B cell (primary cell): ENCODE measurements around the gene KIF2A. TPM values are rescaled to one million over a fixed set of nuclear protein-coding genes. Genes with fewer than 3 reads are reported as not detected.

Experiments
- ATAC-seq: fragments of 200-7000 bp; cut with Tn5 transposase; one replicate; pipeline ENCODE4 v1.10.0; 2021; ENCODE audit warnings: low read depth, mild to moderate bottlenecking, moderate number of reproducible peaks, moderate library complexity
- CTCF ChIA-PET: fragments of 350-600 bp; sonication (Branson Sonifier 250); formaldehyde crosslinking; loops from one replicate; lab custom pipeline; 2021; ENCODE audit warnings: antibody characterized with exemption, inconsistent platforms; lab: Charles Lee
- POLR2A ChIA-PET: fragments of 350-600 bp; sonication (Branson Sonifier 250); formaldehyde crosslinking; loops from one replicate; lab custom pipeline; 2021; ENCODE audit warnings: antibody characterized with exemption; lab: Charles Lee
- DNase-seq: peaks from one replicate; pipeline ENCODE4 v3.0.0; 2013
- H2AFZ ChIP-seq: 2 replicates; pipeline ENCODE4 v1.6.1; 2012; ENCODE audit warnings: mild to moderate bottlenecking, low read depth, low read length; ENCODE audit not compliant: insufficient read depth, poor library complexity, severe bottlenecking
- H3K27ac ChIP-seq, 2 donors: 1 replicate in 1 of 2; 2 replicates in 1 of 2; pipeline ENCODE4 v1.5.1; 2012 to 2013; ENCODE audit warnings: low read length in 2 of 2, mild to moderate bottlenecking in 2 of 2, moderate library complexity in 1 of 2
- H3K27me3 ChIP-seq, 4 experiments: fragments of 200-600 bp in 1 of 4; sonication (generic) in 1 of 4; replicated peaks in 1 of 4; 1 replicate in 2 of 4; 2 replicates in 2 of 4; pipeline versions ENCODE4 v1.6.1 to v1.7.0; 2013 to 2016; ENCODE audit warnings: low read length in 3 of 4, mild to moderate bottlenecking in 2 of 4, mixed read lengths in 1 of 4, moderate library complexity in 1 of 4; ENCODE audit not compliant: insufficient read depth in 4 of 4, control insufficient read depth in 3 of 4; ENCODE audit errors: control extremely low read depth in 1 of 4
- H3K36me3 ChIP-seq, 2 experiments: replicated peaks in 1 of 2; 1 replicate in 1 of 2; 2 replicates in 1 of 2; pipeline versions ENCODE4 v1.6.1 to v1.7.1; 2013; ENCODE audit warnings: low read length in 1 of 2; ENCODE audit not compliant: insufficient read depth in 2 of 2, control insufficient read depth in 1 of 2; ENCODE audit errors: control extremely low read depth in 1 of 2, extremely low read depth in 1 of 2
- H3K4me1 ChIP-seq, 2 donors: fragments of 200-600 bp in 1 of 2; sonication (generic) in 1 of 2; 1 replicate in 1 of 2; 2 replicates in 1 of 2; pipeline versions ENCODE4 v1.5.1 to v1.6.1; 2013 to 2017; ENCODE audit warnings: low read length in 2 of 2; ENCODE audit not compliant: control insufficient read depth in 2 of 2, insufficient read depth in 2 of 2
- H3K4me2 ChIP-seq: replicated peaks from 2 replicates; pipeline ENCODE3; 2012; ENCODE audit warnings: mild to moderate bottlenecking, low read depth, low read length; ENCODE audit not compliant: poor library complexity, severe bottlenecking
- H3K4me3 ChIP-seq, 5 experiments: fragments of 200-600 bp in 1 of 5; sonication (generic) in 1 of 5; 1 replicate in 3 of 5; 2 replicates in 2 of 5; pipeline versions ENCODE4 v1.5.1 to v1.7.0; 2011 to 2016; ENCODE audit warnings: low read length in 4 of 5, mild to moderate bottlenecking in 4 of 5, low read depth in 2 of 5, control low read depth in 1 of 5, moderate library complexity in 1 of 5; ENCODE audit not compliant: insufficient read depth in 1 of 5; ENCODE audit errors: control extremely low read depth in 1 of 5, extremely low read depth in 1 of 5
- H3K79me2 ChIP-seq: fragments of 200-600 bp; sonication (generic); one replicate; pipeline ENCODE4 v1.6.0; 2016; ENCODE audit warnings: low read length; ENCODE audit not compliant: control insufficient read depth, insufficient read depth
- H3K9ac ChIP-seq: fragments of 200-600 bp; sonication (generic); 2 replicates; pipeline ENCODE4 v1.6.1; 2017; ENCODE audit warnings: mild to moderate bottlenecking, low read length, moderate library complexity
- H3K9me3 ChIP-seq, 3 donors: one replicate each; pipeline versions ENCODE4 v1.6.1 to v1.7.1; 2013; ENCODE audit warnings: low read length in 2 of 3; ENCODE audit not compliant: control insufficient read depth in 2 of 3, insufficient read depth in 1 of 3; ENCODE audit errors: control extremely low read depth in 1 of 3
- H4K20me1 ChIP-seq: 2 replicates; pipeline ENCODE4 v1.6.0; 2012; ENCODE audit warnings: mild to moderate bottlenecking, low read length; ENCODE audit not compliant: insufficient read depth, control insufficient read depth, poor library complexity, severe bottlenecking
- H3K27ac Mint-ChIP-seq: one replicate; pipeline ENCODE4 v1.8.0; 2021; ENCODE audit warnings: mixed read lengths
- H3K27me3 Mint-ChIP-seq: one replicate; pipeline ENCODE4 v1.8.0; 2021; ENCODE audit warnings: mixed read lengths
- H3K4me1 Mint-ChIP-seq: one replicate; pipeline ENCODE4 v1.8.0; 2021; ENCODE audit warnings: mixed read lengths
- H3K4me3 Mint-ChIP-seq: one replicate; pipeline ENCODE4 v1.8.0; 2021; ENCODE audit warnings: mixed read lengths
- H3K9me3 Mint-ChIP-seq: one replicate; pipeline ENCODE4 v1.8.0; 2022; ENCODE audit warnings: mixed read lengths; ENCODE audit not compliant: insufficient read depth
- CTCF ChIP-seq: fragments of 200-600 bp; IDR thresholded peaks from one replicate; pipeline ENCODE4 v1.8.0; 2022; ENCODE audit warnings: antibody characterized with exemption, mild to moderate bottlenecking
- EZH2 ChIP-seq: IDR thresholded peaks from 2 replicates; pipeline ENCODE4 v1.6.1; 2012; ENCODE audit warnings: borderline replicate concordance, low read depth, mild to moderate bottlenecking, moderate library complexity, low read length; ENCODE audit not compliant: insufficient read depth, poor library complexity, severe bottlenecking
- WGBS: methylation state at CpG from one replicate; pipeline ENCODE4 v1.1.5; 2013; ENCODE audit warnings: missing lambda C conversion rate; ENCODE audit not compliant: insufficient coverage; 5-methylcytosine and 5-hydroxymethylcytosine counted together
- intact Hi-C: fragments of 100-400 bp; cut with micrococcal nuclease; formaldehyde crosslinking; loops from one replicate; pipeline ENCODE4 v1.10.0; 2022
- polyA plus RNA-seq: library from polyadenylated mRNA; depleted of rRNA; stranded (reverse); fragments of >200 nt; gene quantifications from 2 replicates; pipeline ENCODE4 v1.2.3, GENCODE V29; 2012
- total RNA-seq, 2 donors: library from RNA; stranded (reverse); fragments of 120-200 nt in 1 of 2; gene quantifications; 1 replicate in 1 of 2; 2 replicates in 1 of 2; pipeline versions ENCODE4 v1.2.3 to v1.2.4, GENCODE V29; 2013 to 2022

KIF2A gene
- total and polyA plus RNA-seq, 2 donors (not counting 1 experiment from before 2014, with no cell fraction given) = 12.9 to 59.0 TPM

- no peaks in the 10 kb centered on the region for H4K20me1 ChIP-seq
- no peak overlapping the region for H3K9ac ChIP-seq
- H3K79me2 ChIP-seq = no peaks in the 10 kb centered on the region
- H3K36me3 ChIP-seq = no peaks in the 10 kb centered on the region
- no peaks in the 10 kb centered on the region for H3K4me1 Mint-ChIP-seq
- intact Hi-C loops = no loop called here
- no peaks in the 10 kb centered on the region for H3K27me3 ChIP-seq
- CTCF ChIA-PET = no interaction called here
- H3K4me1 ChIP-seq = no peaks in the 10 kb centered on the region
- DNase-seq (no peak), ATAC-seq (no peak)
- no peak overlapping the region for H3K27ac Mint-ChIP-seq
- no peak overlapping the region for H3K4me3 ChIP-seq
- no peak overlapping the region for H3K4me2 ChIP-seq
- no peak for TF ChIP-seq EZH2
- TF ChIP-seq CTCF = no peak
- POLR2A ChIA-PET = no interaction called here
- peaks cover 31% of the 10 kb centered on the region for H3K27me3 Mint-ChIP-seq
- H3K9me3 Mint-ChIP-seq = no peaks in the 10 kb centered on the region
- no peak overlapping the region for H2AFZ ChIP-seq
- H3K9me3 ChIP-seq = no peaks in the 10 kb centered on the region
- no peak overlapping the region for H3K27ac ChIP-seq
- no CpG with 5 or more reads among the region's 3 CpGs for WGBS
- no peak overlapping the region for H3K4me3 Mint-ChIP-seq
Measured at GRCh38 chr5:62281411-62281810, 24.6 kb upstream of the KIF2A start.

- Histone ChIP-seq H3K4me2 (no peak overlapping the region), H3K36me3 (no peaks in the 10 kb centered on the region), H3K9ac (no peak overlapping the region), H3K27ac (no peak overlapping the region), H3K4me3 (no peak overlapping the region), H3K9me3 (no peaks in the 10 kb centered on the region), H3K27me3 (no peaks in the 10 kb centered on the region), H3K79me2 (no peaks in the 10 kb centered on the region), H2AFZ (no peak overlapping the region), H4K20me1 (no peaks in the 10 kb centered on the region), H3K4me1 (no peaks in the 10 kb centered on the region)
- H3K4me1 Mint-ChIP-seq = no peaks in the 10 kb centered on the region
- intact Hi-C loops = no loop called here
- TF ChIP-seq EZH2 = no peak
- no peak for TF ChIP-seq CTCF
- ChIA-PET POLR2A (no interaction called here), CTCF (no interaction called here)
- no peak for DNase-seq
- ATAC-seq = no peak
- H3K9me3 Mint-ChIP-seq = no peaks in the 10 kb centered on the region
- peaks cover 29% of the 10 kb centered on the region for H3K27me3 Mint-ChIP-seq
- no peak overlapping the region for H3K27ac Mint-ChIP-seq
- 47% methylated on average over 2 of the region's 5 CpGs for WGBS
- H3K4me3 Mint-ChIP-seq = no peak overlapping the region
Measured at GRCh38 chr5:62282064-62282463, 23.9 kb upstream of the KIF2A start.
